Esophagus muscularis mucosa (tissue), 4 donors: Measurements from ENCODE around the gene SLCO6A1.

ENCODE experiments used
- EP300 ChIP-seq: sonication (generic); formaldehyde crosslinking; IDR thresholded peaks from one replicate; pipeline ENCODE4 v1.6.1; 2017; ENCODE audit warnings: antibody characterized with exemption
- POLR2A ChIP-seq: fragments of 450-650 bp; IDR thresholded peaks from one replicate; pipeline ENCODE4 v1.6.1; 2017; ENCODE audit warnings: antibody characterized with exemption, moderate library complexity, mild to moderate bottlenecking, low read depth
- POLR2AphosphoS5 ChIP-seq, 2 donors: sonication (generic); formaldehyde crosslinking; IDR thresholded peaks; one replicate each; pipeline ENCODE4 v1.6.1; 2017; ENCODE audit warnings: antibody characterized with exemption in 2 of 2
- TF ChIP-seq, protein P1 (sequence below), 3 experiments: fragments of 200-600 bp in 2 of 3; fragments of 450-650 bp in 1 of 3; sonication (generic) in 2 of 3; IDR thresholded peaks; one replicate each; pipeline ENCODE4 v1.5.1; 2017 to 2019; ENCODE audit warnings: antibody characterized with exemption in 3 of 3, mild to moderate bottlenecking in 2 of 3, moderate library complexity in 1 of 3

DNA sequence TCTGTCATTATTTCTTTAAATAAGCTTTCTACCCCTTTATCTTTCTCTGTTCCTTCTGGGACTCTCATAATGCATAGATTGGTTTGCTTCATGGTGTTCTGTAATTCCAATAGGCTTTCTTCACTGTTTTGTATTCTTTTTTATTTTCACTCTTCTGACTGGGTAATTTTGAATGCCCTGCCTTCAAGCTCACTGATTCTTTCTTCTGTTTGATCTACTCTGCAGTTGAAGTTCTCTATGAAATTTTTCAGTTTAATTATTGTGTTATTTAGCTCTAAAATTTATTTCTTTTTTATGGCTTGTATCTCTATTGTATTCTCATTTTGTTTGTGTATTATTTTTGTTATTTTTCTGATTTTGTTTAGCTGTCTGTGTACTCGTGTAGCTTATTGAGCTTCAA is 113.4 kb downstream of the SLCO6A1 start:
- TF ChIP-seq, protein P1, sequence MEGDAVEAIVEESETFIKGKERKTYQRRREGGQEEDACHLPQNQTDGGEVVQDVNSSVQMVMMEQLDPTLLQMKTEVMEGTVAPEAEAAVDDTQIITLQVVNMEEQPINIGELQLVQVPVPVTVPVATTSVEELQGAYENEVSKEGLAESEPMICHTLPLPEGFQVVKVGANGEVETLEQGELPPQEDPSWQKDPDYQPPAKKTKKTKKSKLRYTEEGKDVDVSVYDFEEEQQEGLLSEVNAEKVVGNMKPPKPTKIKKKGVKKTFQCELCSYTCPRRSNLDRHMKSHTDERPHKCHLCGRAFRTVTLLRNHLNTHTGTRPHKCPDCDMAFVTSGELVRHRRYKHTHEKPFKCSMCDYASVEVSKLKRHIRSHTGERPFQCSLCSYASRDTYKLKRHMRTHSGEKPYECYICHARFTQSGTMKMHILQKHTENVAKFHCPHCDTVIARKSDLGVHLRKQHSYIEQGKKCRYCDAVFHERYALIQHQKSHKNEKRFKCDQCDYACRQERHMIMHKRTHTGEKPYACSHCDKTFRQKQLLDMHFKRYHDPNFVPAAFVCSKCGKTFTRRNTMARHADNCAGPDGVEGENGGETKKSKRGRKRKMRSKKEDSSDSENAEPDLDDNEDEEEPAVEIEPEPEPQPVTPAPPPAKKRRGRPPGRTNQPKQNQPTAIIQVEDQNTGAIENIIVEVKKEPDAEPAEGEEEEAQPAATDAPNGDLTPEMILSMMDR (IDR thresholded peaks at IDR 0.05) = no peak
- TF ChIP-seq POLR2A = no peak
- TF ChIP-seq EP300 = no peak
- no peak for TF ChIP-seq POLR2AphosphoS5 (IDR thresholded peaks at IDR 0.05)
